GM19395 (cell line): Measurements from ENCODE around the gene DIP2C.
A peak's percentile ranks its signal among the peaks of the same experiment; 100 is the strongest.

Experiments used
- ATAC-seq: cut with Tn5 transposase; IDR thresholded peaks from one replicate; pipeline ENCODE4 v1.9.1; 2021; ENCODE audit warnings: mild to moderate bottlenecking, moderate library complexity; ENCODE audit not compliant: unreplicated experiment

The DIP2C gene

DNA sequence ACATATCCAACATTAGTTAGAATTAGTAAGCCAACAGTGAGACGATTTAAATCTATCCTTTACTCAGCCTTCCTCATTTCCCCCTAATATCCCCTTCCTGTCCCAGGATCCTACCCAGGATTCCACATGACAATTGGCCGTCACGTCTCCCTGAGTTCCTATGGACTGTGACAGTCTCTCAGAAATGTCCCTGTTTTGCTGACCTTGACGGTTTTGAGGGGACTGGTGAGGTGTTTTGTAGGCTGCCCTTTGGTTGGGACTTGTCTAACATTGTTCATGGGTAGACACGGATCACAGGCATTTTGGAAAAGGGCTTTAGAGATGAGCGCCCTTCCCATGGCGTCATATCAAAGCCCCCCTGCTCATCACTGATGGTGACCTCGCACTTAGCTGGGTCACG lies 391.4 kb downstream of the DIP2C start:
- no peak for ATAC-seq

- no peak for ATAC-seq
Measured at GRCh38 chr10:297567-297966, 391.9 kb downstream of the DIP2C start.

DNA sequence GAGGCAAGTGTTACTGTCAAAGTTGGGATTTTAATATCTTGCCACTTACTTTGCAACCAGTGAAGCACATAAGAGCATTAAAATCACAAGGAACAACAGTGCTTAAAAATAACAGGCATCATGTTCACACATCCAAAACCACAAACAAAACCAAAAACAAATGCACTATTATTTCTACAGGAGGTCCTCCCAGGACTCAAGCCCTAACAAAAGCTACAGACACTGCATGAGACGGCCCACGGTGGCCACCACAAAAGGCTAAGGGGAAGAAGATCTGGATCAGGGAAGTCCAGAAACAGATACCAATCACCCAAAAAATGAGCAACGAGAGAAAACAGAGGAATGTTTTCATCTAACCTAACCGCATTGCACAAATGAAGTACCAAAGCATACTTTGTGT lies 395.8 kb downstream of the DIP2C start:
- no peak for ATAC-seq

DNA sequence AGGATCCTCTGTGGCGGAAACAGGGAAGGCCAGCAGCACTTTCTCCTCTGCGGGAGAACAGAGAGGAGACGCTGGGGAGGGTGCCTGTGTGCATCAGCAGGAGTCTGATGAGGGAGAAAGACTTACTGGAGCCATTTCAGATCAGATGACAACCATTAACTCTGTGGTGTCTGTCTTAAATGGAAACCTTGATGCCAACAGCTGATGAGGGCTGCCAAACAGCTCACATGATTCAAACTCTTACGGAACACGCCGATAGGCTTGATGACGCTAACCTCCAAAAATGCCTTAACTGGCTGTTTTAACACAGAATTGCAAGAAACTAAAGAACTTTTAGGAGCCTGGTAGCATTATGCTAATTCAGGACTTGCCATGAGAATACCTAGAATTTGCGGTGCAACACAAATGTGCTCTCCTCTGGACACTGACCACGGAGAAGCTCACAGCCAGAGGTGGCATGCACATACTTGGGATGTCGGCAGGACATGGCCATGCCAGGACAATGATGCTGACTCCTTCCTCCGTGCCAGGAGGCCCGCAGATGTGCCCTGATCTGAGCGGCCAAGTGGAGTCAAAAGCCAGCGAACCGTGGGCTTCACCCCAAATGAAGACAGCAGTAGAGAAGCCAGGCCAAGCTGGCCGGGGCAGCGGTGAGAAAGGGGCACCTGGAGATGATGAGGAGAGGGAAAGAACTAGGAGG lies 399.3 kb downstream of the DIP2C start:
- ATAC-seq = no peak

DNA sequence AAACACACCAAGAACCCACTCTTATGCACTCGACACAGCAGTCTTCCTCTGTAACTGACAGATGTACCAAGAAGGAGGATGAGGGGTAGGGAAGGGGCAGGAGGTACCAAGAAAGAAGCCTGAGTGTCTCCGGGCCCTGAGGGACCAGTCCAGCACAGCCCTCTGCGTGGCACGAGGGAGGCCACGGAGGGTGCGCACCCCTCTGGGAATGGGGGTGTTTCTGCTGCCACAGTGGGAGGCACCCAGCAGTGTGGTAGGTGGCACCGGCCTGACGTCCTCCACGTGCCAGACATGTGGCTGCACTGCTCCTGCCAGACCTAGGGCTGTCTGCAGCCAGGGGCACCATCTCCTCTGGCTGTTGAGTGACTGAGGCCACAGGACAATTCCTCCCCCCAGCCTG lies 399.9 kb downstream of the DIP2C start:
- ATAC-seq = no peak

DNA sequence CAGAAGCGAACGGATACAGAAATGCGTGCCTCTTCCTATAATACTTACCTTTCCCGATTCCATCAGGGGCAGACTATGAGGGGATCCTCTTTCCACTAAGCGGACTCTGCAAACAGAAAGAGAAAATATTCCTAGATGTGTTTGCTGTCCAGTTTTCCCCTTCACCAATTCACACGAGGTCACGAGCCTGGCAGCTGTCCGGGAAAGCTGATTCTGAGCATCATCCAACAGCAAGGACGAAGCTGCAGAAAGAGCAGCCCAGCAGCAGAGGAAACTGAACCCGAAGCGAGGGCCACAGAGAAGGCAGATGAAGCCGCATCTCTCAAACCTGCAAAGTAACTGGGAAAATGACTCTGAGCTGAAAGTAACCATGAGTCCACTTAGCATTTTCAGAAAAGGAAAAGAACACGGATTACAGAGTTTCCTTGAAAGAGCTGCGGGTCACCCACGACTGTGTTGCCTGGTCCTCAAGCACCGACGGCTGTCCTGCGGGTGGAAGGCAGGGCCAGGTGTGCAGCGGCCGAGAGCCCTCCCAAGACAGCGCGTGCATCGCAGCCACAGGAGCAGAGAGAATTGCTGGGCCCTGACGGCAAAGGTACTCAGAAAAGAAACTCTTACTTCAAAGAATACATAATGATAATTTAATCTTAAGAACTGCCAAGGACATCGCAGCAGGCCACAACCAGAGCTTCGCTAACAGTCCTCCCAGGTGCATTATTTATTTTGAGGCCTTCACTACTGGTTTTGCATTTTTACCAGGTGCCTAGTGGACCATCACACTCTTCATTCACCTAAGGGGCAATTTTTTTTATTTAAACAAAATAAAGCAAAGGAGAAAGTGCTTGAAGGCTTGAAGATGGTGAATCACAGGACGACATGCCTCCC lies 400.9 kb downstream of the DIP2C start:
- ATAC-seq = no peak

DNA sequence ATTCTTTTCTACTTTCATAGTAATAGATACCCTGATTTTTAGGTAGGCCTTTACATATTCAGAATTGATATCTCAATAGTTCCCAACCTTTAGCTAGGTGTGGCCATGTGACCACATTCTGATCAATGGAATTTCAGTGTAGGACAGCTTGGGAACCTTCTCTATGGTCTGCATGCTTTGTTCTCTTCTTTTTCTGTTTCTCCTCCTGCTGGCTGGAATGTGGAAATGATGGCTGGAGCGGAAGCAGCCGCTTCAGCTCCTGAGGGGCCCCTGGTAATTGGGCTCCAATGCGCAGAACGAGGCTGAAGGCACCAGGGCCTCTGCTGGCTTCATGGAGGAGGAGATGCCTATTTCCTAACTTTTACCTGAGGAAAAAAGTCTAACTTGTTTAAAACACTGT lies 401.7 kb downstream of the DIP2C start:
- ATAC-seq = no peak

- no peak for ATAC-seq
Measured at GRCh38 chr10:287026-287709, 402.3 kb downstream of the DIP2C start.

- ATAC-seq = no peak
Measured at GRCh38 chr10:285216-285615, 404.3 kb downstream of the DIP2C start.

DNA sequence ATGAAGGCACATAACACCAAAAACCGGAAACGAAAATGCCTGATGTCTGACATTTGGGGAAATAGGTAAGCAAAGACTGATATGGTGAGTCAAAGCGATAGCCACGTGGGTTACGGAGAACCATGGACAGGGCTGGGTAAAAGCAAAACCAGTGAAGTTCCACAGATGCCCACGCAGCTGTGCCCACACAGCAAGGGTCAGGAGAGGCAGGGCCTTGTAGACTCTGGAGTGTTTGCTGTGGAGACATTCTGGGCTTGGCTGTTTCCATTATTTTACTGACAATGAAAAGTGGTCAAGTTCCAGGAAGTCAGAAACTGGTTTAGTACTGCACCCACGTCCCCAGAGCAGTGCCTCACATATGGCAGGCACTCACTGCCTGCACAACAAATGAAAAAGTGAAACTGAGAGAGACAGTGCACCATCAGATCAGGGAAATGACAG lies 405.5 kb downstream of the DIP2C start:
- ATAC-seq = peak; percentile 85

- no peak for ATAC-seq
Measured at GRCh38 chr10:283140-283479, 406.4 kb downstream of the DIP2C start.

DNA sequence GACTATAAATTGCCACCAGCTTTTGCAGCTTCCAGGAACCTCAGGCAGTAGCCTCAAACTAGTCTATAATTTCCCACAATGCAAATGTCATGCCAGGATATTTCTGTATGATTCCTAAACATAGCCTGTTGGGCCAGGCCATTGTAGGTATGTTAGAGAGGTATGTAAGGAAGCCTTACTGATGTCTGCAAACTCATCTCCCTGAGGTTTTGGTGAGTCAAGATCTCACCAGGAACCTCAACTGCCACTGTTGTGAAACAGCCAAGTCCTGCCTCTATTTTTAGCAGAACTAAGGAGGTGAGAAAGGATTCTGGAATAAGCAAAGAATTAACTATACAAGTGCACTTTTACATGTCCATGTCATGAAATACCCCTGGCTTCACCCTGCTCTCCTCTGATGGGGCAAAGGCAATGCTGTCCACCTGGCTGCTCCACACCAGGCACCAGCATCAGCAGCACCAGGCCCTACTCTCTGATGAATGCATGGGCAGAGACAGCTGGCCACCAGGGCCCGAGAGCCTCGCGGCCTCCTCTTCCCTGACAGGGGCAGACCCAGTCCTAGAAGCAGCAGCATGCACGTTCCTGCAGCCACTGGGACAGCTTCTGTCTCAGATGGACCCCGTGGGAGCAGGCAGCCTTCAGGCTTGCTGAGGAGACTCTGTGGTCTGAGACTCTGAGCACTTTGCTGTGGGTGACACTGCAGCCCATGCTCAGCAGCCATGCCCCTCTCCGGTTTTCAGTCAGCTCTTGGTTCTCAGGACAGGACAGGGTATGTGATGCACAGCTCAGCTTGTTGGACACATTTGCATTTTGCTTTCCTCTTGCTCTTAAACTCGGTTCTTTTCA lies 407.0 kb downstream of the DIP2C start:
- no peak for ATAC-seq

DNA sequence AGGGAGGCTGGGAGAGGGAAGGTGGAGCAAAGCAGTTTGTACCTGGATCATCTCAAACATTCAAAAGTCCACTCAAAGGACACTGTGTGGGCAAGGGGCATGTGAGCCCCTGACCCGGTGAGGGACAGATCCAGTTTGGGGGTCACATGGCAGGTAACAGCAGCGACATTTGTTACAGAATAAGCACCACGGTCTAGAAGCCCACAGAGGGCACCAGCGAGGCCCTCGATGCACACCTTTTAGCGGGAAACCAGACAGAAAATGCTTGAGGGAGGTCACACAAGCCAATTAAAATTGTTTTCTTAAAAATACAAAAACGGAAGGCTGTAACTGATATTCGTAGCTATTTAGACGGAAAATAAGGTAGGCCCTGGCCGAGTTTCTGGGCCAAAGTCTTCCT lies 409.8 kb downstream of the DIP2C start:
- no peak for ATAC-seq

DNA sequence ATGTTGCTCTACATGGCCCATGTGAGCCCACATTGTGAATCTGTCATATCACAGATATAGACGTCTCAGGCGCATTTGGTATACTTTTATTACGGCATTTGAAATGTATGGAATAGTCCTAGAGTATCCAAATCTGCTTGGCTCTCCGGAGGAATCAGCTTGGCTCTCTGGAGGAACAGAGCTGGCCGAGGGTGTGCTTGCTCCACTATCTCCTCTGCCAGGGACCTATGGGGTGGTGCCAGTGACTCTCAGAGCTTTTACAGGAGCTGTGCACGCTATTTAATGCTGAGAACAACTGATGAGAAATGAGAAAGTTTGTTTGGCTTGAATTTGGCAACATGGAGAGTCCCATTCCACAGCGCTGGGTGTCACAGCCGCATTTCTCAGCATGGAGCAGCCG lies 410.2 kb downstream of the DIP2C start:
- ATAC-seq = no peak

GRCh38 chr10:278707-279106 lies 410.8 kb downstream of the DIP2C start:
- ATAC-seq = no peak

- no peak for ATAC-seq
Measured at GRCh38 chr10:277963-278362, 411.5 kb downstream of the DIP2C start.

DNA sequence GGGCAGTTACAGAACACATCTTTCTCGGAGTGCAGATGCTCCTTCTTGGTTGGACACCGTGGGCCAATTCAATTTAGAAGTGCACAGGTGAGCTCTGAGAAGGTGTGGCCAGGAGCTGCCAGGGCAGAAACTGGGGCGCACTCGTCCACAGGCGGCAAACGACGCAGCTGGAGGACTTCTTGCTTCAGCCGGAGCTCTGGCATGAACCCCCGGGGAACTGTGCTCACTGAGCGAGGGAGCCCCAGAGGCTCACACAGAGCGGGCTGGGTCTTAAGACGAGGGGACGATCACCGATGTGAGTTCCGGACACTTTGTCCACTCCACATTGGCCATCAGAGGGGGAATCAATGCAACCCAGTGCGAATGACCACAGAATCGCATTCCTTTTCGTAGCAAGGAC lies 413.8 kb downstream of the DIP2C start:
- no peak for ATAC-seq

GRCh38 chr10:274866-275265 lies 414.6 kb downstream of the DIP2C start:
- ATAC-seq = no peak

GRCh38 chr10:273088-273487 lies 416.4 kb downstream of the DIP2C start:
- ATAC-seq = no peak

DNA sequence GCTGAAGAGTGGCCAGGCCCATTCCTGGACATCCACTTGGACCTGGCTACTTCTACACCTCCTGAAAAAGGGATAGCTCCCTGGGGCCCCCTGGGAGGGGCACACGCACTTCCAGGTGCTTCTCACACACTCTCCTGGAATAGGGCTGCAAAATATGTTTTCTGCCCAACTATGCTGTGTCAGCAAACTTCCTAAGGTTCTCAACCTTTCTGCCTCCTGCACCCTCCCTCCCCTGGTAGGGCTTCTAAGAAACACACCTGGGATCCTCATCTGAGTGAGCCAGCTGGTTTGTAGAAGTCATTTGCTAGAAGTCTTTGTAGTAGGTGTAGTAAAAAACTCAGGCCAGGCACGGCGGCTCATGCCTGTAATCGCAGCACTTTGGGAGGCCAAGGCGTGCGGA lies 417.7 kb downstream of the DIP2C start:
- ATAC-seq = no peak

- no peak for ATAC-seq
Measured at GRCh38 chr10:271201-271600, 418.3 kb downstream of the DIP2C start.
